SK-N-SH (cell line): ENCODE measurements around the gene U2AF1L4. TPM values are rescaled to one million over a fixed set of nuclear protein-coding genes. Genes with fewer than 3 reads are reported as not detected.

Experiments used
- CTCF ChIA-PET: fragments of 300-600, 350-600 bp; formaldehyde crosslinking; extraction: SDS; loops from one replicate; lab custom pipeline; 2021; lab: Yijun Ruan, JAX
- POLR2A ChIA-PET: fragments of 350-600 bp; sonication (Branson Sonifier 250); formaldehyde crosslinking; extraction: SDS; loops from one replicate; lab custom pipeline; 2020; ENCODE audit warnings: antibody characterized with exemption, inconsistent platforms; lab: Yijun Ruan, JAX
- DNase-seq: peaks from one replicate; pipeline ENCODE4 v3.0.0; 2012
- H2AFZ ChIP-seq: fragments of 200-600 bp; sonication (generic); 2 replicates; pipeline ENCODE4 v1.8.1; 2016; ENCODE audit warnings: antibody characterized with exemption, mild to moderate bottlenecking, low read depth
- H3F3A ChIP-seq: fragments of 200-600 bp; sonication (generic); replicated peaks from 2 replicates; pipeline ENCODE3; 2016; ENCODE audit warnings: antibody characterized with exemption, mild to moderate bottlenecking; ENCODE audit not compliant: insufficient read depth
- H3K27ac ChIP-seq, 2 experiments: fragments of 200-500 bp in 1 of 2; fragments of 200-600 bp in 1 of 2; sonication (Bioruptor generic) in 1 of 2; sonication (generic), shearing (Covaris generic) in 1 of 2; 2 replicates each; pipeline versions ENCODE4 v1.5.1 to v1.6.1; 2014 to 2016; ENCODE audit warnings: low read depth in 2 of 2, inconsistent platforms in 1 of 2, low read length in 1 of 2, mild to moderate bottlenecking in 1 of 2, mixed read lengths in 1 of 2
- H3K27me3 ChIP-seq: fragments of 200-600 bp; sonication (generic), shearing (Covaris generic); 2 replicates; pipeline ENCODE4 v1.6.1; 2016; ENCODE audit warnings: mixed run types; ENCODE audit not compliant: insufficient read depth
- H3K36me3 ChIP-seq, 2 experiments: fragments of 200-500 bp in 1 of 2; fragments of 200-600 bp in 1 of 2; sonication (Bioruptor generic) in 1 of 2; sonication (generic) in 1 of 2; replicated peaks in 1 of 2; 2 replicates each; pipeline versions ENCODE3 to v1.5.1; 2014 to 2016; ENCODE audit warnings: low read length in 1 of 2, mild to moderate bottlenecking in 1 of 2; ENCODE audit not compliant: insufficient read depth in 2 of 2, control insufficient read depth in 1 of 2
- H3K4me1 ChIP-seq, 2 experiments: fragments of 200-500 bp in 1 of 2; fragments of 200-600 bp in 1 of 2; sonication (Bioruptor generic) in 1 of 2; sonication (generic), shearing (Covaris generic) in 1 of 2; 2 replicates each; pipeline versions ENCODE4 v1.5.1 to v1.6.1; 2014 to 2016; ENCODE audit warnings: low read depth in 1 of 2, low read length in 1 of 2, mixed run types in 1 of 2; ENCODE audit not compliant: insufficient read depth in 2 of 2, control insufficient read depth in 1 of 2
- H3K4me2 ChIP-seq: fragments of 200-600 bp; sonication (generic), shearing (Covaris generic); 2 replicates; pipeline ENCODE4 v1.6.1; 2017; ENCODE audit warnings: mixed run types
- H3K4me3 ChIP-seq, 2 experiments: fragments of 200-500 bp in 1 of 2; fragments of 200-600 bp in 1 of 2; sonication (Bioruptor generic) in 1 of 2; sonication (generic), shearing (Covaris generic) in 1 of 2; 2 replicates each; pipeline versions ENCODE4 v1.5.1 to v1.8.1; 2014 to 2016; ENCODE audit warnings: low read depth in 2 of 2, inconsistent platforms in 1 of 2, low read length in 1 of 2, mild to moderate bottlenecking in 1 of 2, mixed read lengths in 1 of 2, moderate library complexity in 1 of 2
- H3K79me2 ChIP-seq: fragments of 200-600 bp; sonication (generic); 2 replicates; pipeline ENCODE4 v1.8.1; 2017; ENCODE audit warnings: mild to moderate bottlenecking; ENCODE audit not compliant: insufficient read depth
- H3K9ac ChIP-seq: fragments of 200-600 bp; sonication (generic); 2 replicates; pipeline ENCODE4 v1.6.1; 2017; ENCODE audit warnings: mixed run types
- H3K9me2 ChIP-seq: fragments of 200-600 bp; sonication (generic); 2 replicates; pipeline ENCODE4 v1.6.1; 2017; ENCODE audit warnings: mixed run types
- H3K9me3 ChIP-seq: fragments of 200-600 bp; sonication (generic); 2 replicates; pipeline ENCODE4 v1.6.1; 2017; ENCODE audit warnings: mixed run types, mild to moderate bottlenecking, moderate library complexity
- H4K20me1 ChIP-seq: fragments of 200-600 bp; sonication (generic); 2 replicates; pipeline ENCODE4 v1.6.1; 2017; ENCODE audit warnings: mild to moderate bottlenecking, mixed run types; ENCODE audit not compliant: insufficient read depth
- CHD2 ChIP-seq: fragments of 150-350 bp; IDR thresholded peaks from 2 replicates; pipeline ENCODE4 v1.6.1; 2018; ENCODE audit warnings: low read length; ENCODE audit not compliant: partially characterized antibody
- CTCF ChIP-seq: fragments of 200-600 bp; sonication (generic); IDR thresholded peaks from 2 replicates; pipeline ENCODE4 v1.6.1; 2017; ENCODE audit warnings: antibody characterized with exemption, mild to moderate bottlenecking, moderate library complexity
- ELF1 ChIP-seq: IDR thresholded peaks from 2 replicates; pipeline ENCODE4 v1.4.0; 2012
- EP300 ChIP-seq, 2 experiments: IDR thresholded peaks; 2 replicates each; pipeline versions ENCODE4 v1.4.0 to v1.6.1; 2012; ENCODE audit warnings: borderline replicate concordance in 1 of 2, low read depth in 1 of 2, low read length in 1 of 2
- EZH2phosphoT487 ChIP-seq: fragments of 200-600 bp; sonication (generic); IDR thresholded peaks from 2 replicates; pipeline ENCODE4 v1.6.1; 2017; ENCODE audit warnings: low read depth, mixed run types, mild to moderate bottlenecking, antibody characterized with exemption, moderate library complexity, borderline replicate concordance
- FOXJ3 ChIP-seq: sonication (generic); formaldehyde crosslinking; IDR thresholded peaks from 2 replicates; pipeline ENCODE4 v1.5.1; 2020; ENCODE audit warnings: mild to moderate bottlenecking, missing genetic modification reagents
- MXI1 ChIP-seq: IDR thresholded peaks from 2 replicates; pipeline ENCODE4 v1.6.1; 2012; ENCODE audit warnings: mild to moderate bottlenecking, low read depth, low read length, improper control_type of control experiment
- RCOR1 ChIP-seq: fragments of 150-350 bp; IDR thresholded peaks from 2 replicates; pipeline ENCODE4 v1.6.1; 2017; ENCODE audit warnings: antibody characterized with exemption, low read length
- REST ChIP-seq: IDR thresholded peaks from 2 replicates; pipeline ENCODE4 v1.6.1; 2012; ENCODE audit warnings: mild to moderate bottlenecking, low read depth, low read length, moderate library complexity
- RFX5 ChIP-seq: IDR thresholded peaks from 2 replicates; pipeline ENCODE4 v1.6.1; 2012; ENCODE audit warnings: mild to moderate bottlenecking, improper control_type of control experiment, low read length
- RXRA ChIP-seq: IDR thresholded peaks from 2 replicates; pipeline ENCODE4 v1.4.0; 2012; ENCODE audit warnings: low read depth, mild to moderate bottlenecking, borderline replicate concordance
- SMC3 ChIP-seq: IDR thresholded peaks from 2 replicates; pipeline ENCODE4 v1.6.1; 2012; ENCODE audit warnings: low read depth, low read length, improper control_type of control experiment
- TCF12 ChIP-seq: IDR thresholded peaks from 2 replicates; pipeline ENCODE4 v1.4.0; 2012
- TEAD4 ChIP-seq: IDR thresholded peaks from 2 replicates; pipeline ENCODE4 v1.4.0; 2012; ENCODE audit warnings: mild to moderate bottlenecking, borderline replicate concordance; ENCODE audit not compliant: insufficient read depth
- USF1 ChIP-seq: IDR thresholded peaks from 2 replicates; pipeline ENCODE4 v1.4.0; 2012; ENCODE audit warnings: low read depth, borderline replicate concordance
- USF2 ChIP-seq: fragments of 150-350 bp; IDR thresholded peaks from 2 replicates; pipeline ENCODE4 v1.6.1; 2017; ENCODE audit warnings: antibody characterized with exemption, low read length, low read depth, borderline replicate concordance
- ZBTB33 ChIP-seq: IDR thresholded peaks from 2 replicates; pipeline ENCODE4 v1.4.0; 2012; ENCODE audit warnings: low read depth, borderline replicate concordance
- WGBS: methylation state at CpG from one replicate; pipeline ENCODE4 v1.1.6; 2017; ENCODE audit warnings: low lambda C conversion rate; 5-methylcytosine and 5-hydroxymethylcytosine counted together
- polyA plus RNA-seq, 3 experiments: library from polyadenylated mRNA; depleted of rRNA; stranded (reverse); fragments of >200 nt; gene quantifications; 2 replicates each; pipeline ENCODE4 v1.2.3, GENCODE V29; 2012

The U2AF1L4 gene
- polyA plus RNA-seq, 1 of the 3 experiments (the other 2 are of a cell fraction), result 25.9 TPM

- TF ChIP-seq CTCF (no peak), EP300 (IDR thresholded peaks at IDR 0.05; ENCODE audit: borderline replicate concordance in 1 of 2, low read depth in 1 of 2, low read length in 1 of 2) (no peak)
These were observed 22.8 kb upstream of the U2AF1L4 start (continued) for GRCh38 chr19:35768082-35768421.

- Histone ChIP-seq H3K4me1 (no peaks in the 10 kb centered on the region), H2AFZ (no peak overlapping the region), H3K36me3 (peaks cover 5 to 9% of the 10 kb centered on the region in 2 experiments), H3K9ac (no peak overlapping the region), H3K27me3 (no peaks in the 10 kb centered on the region), H3K9me2 (no peaks in the 10 kb centered on the region), H3K27ac (no peak overlapping the region), H3F3A (no peaks in the 10 kb centered on the region), H4K20me1 (no peaks in the 10 kb centered on the region), H3K4me2 (no peak overlapping the region), H3K4me3 (no peak overlapping the region), H3K9me3 (no peaks in the 10 kb centered on the region), H3K79me2 (no peaks in the 10 kb centered on the region)
- WGBS, result 96% methylated on average over 29 of the region's 34 CpGs
- ChIA-PET POLR2A (interaction anchor here (0.8 kb wide), 1 partner anchor 10 kb away, joined by 3 read pairs; the partner anchor contains the start of gene HSPB6), CTCF (interaction anchor here (1.2 kb wide), 1 partner anchor 88 kb away, joined by 3 read pairs; no protein-coding TSS in a partner anchor)
- DNase-seq, result peak; percentile 59
- no peak for TF ChIP-seq RCOR1
- no peak for TF ChIP-seq FOXJ3 (CRISPR knock-in tag)
- TF ChIP-seq SMC3, result no peak
- no peak for TF ChIP-seq CTCF
- TF ChIP-seq MXI1, result no peak
- no peak for TF ChIP-seq EP300 (IDR thresholded peaks at IDR 0.05; ENCODE audit: borderline replicate concordance in 1 of 2, low read depth in 1 of 2, low read length in 1 of 2)
- no peak for TF ChIP-seq ELF1
- TF ChIP-seq RFX5, result no peak
- TF ChIP-seq USF2, result no peak
- TF ChIP-seq USF1, result no peak
- TF ChIP-seq TEAD4, result no peak
- TF ChIP-seq EZH2phosphoT487, result no peak
- no peak for TF ChIP-seq ZBTB33
- no peak for TF ChIP-seq CHD2
- TF ChIP-seq REST, result no peak
- no peak for TF ChIP-seq RXRA
- no peak for TF ChIP-seq TCF12
These were observed 22.3 kb upstream of the U2AF1L4 start for GRCh38 chr19:35767288-35768081.
